GM21360 (cell line): ENCODE results near the gene RPTOR.

Experiments used
- ATAC-seq: cut with Tn5 transposase; IDR thresholded peaks from one replicate; pipeline ENCODE4 v1.9.1; 2021; ENCODE audit warnings: mild to moderate bottlenecking, moderate library complexity; ENCODE audit not compliant: unreplicated experiment

Gene RPTOR

DNA sequence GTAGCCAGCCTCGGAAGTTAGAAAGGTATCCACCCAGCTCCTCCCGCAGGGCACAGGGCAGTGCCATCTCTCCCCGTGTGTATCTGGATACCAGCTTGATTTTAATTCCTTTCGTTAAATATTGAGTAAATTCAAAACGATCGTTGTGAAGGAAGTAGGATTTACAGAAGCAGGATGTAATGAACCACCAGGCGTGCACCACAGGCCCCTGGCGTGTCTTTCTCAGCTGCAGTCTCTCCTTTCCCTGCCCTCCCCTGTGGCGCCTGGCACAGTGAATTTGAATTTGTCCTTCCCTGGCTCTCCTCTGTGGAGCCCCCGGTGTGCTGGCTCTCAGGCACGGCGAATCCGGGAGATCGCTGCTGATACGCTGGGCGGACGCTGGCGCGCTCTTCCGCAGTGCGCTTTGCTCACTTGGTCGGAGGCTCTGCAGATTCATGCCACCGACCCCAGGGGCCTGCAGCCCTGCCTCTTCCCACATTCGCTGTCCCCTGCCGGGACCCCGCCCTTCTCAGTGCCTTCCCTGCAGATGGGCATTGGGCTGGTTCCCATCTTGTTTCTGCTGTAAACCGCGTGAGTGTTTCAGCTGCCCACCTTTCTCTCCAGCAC is 164.6 kb downstream of the RPTOR start:
- ATAC-seq, result no peak

DNA sequence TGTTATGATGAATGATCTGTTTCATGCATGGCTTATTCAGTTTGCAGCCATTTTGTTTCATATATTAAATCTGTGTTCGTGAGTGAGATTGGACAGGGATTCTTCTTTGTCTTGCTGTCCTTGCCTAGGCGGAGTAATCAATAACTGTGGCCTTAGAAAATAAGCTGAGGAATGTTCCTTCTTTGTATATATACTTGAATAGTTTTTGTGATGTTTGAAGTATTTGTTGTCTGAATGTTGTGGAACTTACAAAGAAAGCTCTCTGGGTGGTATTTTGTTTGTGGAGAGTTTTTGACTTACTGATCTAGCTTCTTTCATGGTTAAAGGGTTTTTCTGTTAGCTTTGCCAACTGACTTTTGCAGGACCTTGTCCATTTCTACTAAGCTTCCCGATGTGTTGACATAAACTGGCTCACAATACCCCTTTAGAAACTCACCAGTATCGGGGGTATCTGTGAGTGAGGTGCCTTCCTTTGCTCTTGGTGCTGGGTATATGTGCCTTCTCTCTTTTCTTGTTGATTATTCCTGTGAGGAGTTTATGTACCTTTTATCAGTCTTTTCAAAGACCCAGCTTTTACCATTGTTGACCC is 166.2 kb downstream of the RPTOR start:
- no peak for ATAC-seq

DNA sequence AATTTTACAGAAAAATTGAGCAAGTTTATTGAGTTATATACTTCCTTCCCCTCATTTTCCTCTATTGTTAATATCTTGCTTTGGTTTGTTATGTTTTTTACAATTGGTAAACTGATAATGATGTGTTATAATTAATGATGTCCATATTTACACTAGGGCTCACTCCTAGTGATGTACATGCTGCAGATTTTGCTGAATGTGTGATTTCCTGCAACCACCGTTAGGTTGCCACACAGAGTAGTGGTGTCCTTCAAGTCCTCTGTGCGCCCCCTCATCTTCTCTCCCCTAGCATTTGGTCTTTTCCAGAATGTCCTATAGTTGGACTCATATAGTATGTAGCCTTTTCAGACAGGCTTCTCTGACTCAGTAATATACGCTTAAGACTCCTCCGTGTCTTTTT is 167.5 kb downstream of the RPTOR start:
- ATAC-seq, result no peak

DNA sequence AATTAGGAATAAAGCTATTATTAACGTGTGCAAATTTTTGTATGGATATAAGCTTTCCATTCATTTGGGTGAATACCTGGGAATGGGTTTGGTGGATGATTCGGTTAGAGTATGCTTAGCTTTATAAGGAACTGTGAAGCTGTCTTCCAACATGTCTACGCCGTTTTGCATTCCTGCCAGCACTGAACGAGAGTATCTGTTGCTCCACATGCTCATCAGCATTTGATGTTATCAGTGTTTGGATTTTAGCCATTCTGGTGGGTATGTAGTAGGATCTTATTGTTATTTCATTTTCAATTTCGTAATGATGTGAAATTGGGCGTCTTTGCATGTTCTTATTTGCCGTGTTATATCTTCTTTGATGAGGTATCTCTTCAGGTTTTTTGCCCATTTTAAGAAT is 168.0 kb downstream of the RPTOR start:
- no peak for ATAC-seq

DNA sequence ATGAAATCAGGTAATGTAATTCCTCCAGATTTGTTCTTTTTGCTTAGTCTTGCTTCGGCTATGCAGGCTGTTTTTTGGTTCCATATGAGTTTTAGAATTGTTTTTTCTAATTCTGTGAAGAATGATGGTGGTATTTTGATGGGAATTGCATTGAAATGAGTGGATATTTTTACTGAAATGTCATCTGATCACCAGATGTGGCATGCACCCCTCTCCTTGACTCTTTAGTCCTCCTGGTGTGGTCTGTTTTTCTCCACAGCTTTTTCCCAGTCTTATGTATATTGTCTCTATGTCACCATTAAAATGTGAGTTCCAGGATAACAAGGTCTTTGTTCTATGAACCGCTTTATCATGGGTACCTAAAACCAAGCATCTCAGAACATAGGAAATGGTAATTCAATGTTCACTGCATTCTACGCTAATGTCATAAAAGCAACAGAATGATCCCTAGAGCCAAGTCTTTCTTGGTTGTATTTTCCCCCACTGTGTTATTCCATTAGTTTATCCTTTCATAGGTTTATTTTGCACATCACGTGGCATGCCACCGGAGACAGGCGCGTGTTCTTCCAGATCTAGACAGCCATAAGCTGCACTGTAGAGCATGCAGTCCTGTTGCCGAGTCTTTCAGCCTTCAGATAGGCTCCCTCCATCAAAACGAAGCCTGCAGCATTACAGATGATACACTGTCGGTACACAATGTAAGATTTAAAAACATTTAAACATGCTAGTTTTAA is 172.5 kb downstream of the RPTOR start:
- ATAC-seq, result no peak

DNA sequence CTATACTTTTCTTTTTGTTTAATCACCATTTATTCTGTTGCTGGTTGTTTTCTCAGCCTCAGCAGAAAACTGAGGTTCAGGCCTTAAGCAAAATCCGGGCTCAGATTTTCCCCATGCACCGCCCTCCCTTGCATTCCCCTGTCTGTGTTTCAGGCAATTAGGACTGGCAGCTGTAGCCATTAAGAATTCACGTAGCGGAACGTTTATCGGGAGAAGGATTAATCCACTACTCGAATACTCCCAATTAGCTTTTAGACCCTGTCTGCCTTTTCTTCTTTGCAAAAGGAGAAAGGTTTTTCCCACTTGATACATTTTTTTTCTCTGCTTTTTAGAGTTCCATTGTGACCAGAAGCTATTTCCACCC is 173.1 kb downstream of the RPTOR start:
- no peak for ATAC-seq

DNA sequence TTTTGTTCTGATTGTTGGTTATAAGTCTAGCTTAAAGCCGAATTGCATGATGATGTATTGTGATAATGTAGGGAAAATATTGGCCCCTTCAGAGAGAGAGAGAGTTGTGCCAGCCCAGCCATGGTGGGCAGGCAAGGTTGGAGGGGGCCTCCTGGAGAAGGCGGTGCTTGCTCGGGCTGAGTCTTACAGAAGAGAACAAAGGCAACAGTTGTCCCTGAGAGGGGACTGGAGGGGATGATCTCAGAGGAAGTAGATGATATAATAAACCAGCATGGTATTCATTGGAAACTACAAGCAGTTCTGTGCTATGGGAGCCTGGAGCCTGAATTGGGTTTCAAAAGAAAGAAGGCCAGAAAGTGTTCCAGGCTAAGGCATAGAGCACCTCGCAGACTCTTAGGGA is 173.8 kb downstream of the RPTOR start:
- ATAC-seq, result no peak

DNA sequence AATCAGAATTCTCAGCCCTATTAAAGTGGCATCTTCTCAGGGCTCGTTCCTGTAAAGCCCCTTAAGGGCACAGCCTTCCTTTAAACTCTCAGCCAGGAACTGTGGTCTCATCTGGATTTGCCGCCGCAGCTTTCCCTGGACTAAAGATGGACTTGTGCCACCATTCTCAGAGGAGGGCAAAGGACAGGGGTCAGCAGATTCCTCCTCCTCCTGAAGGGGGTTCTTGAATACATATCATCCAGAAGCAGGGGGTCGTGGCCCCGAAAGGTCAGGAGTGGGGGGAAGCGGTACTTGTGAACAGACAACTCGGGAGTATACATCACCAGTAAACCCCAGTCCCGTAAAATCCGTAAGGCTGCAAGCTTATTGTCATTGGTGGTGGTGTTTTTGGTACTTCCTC is 174.8 kb downstream of the RPTOR start:
- no peak for ATAC-seq

DNA sequence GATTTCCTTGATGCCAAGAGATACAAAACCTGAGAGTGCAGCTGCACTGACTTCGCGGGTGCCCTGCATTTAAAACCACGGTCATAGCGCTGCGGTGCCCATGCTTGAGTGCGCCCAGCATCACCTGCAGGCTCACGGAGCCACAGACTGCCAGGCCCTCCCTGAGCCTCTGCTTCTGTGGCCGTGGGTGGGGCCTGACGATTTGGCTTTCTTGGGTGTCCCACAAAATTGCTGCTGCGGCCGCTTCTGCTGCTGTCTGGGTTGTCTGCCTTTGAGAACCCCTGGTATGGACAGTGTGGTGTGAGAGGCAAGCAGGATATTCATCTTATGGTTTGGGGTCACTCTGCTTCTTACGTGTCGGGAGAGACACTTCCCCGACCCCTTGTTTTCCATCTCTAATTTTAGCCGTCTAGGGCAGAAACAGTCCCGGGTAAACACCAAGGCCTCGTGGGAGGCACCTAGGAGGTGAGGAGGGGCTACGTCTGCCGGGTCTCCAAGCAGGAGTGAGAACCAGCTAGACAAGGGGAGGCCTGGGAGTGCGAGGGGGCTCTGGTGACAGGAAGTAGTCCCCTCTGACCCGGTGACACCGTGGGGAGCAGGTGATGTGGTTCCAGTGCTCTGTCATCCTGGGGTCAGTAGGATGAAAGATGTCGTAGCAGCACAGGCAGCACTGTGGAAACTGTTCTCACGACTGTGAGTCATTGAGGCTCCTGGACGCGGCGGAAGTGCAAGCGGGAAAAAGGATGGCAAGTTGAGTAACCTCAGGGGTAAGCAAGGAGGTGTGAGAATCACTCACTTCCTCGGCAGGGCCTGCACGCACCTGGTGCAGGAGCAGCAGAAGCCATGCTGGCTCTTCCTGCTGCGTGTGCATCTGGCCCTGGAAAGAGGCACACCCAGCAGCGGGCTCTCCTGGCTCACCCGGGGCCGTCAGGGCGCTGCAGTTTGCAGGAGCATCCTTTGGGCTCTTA is 176.3 kb downstream of the RPTOR start:
- no peak for ATAC-seq

DNA sequence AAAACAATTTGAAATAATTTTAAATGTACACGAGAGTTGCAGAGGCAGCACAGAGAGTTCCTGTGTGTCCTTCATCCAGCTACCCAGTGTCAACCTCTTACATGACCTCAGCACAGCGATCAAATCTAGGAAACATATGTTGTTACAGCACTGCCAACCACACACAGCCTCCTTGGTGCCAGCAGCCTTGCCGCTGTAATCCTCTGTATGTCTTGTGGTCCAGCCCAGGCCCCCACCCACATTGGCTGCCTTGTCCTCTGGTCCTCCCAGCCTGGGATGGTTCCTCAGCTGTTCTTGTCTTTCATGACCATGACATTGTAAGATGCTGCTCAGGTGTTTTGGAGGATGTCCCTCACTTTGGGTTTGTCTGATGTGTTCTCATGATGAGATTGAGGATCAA is 178.0 kb downstream of the RPTOR start:
- ATAC-seq, result no peak

DNA sequence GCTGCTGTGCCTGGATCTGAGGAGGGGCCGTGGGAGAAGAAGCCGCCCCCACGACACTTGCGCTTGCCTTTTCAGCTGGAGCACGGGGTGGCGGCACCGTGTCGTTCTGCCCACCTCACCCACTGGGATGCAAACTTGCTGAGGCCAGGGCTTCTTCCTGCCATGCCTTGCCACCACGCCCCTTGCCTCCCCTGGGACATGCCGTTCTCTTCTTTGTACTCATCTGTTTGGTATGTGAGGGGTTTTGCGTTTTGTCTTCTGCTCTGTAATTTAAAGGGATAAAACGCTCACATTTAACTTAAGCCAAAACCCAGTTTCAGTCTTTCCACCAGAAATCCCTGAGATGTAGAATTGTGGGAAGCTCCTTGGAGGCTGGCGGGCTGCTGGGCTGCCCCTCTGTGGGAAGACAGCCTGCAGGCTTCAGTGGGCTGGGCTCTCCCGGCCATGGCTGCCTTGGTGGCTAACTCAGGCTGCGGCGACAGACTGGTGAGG is 180.2 kb downstream of the RPTOR start:
- ATAC-seq, result no peak

DNA sequence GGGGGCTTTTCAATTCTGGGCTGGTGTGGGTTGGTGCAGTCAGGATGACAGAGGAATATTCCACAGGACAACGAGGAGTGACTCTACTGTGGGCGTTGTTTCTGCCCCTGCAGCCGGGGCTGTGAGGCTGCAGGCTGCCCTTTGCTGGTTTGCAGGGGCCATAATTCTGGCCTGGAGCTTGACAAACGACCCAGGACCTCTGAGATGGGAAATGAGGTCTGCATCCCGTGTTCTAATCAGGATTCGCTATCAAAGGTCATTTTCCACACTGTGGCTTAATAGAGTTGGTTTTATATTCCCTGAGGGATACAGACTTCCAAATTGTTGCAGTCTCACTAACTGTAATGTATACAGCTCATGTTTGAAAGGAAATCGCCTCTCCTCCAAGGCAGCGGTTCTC is 180.9 kb downstream of the RPTOR start:
- ATAC-seq, result no peak

DNA sequence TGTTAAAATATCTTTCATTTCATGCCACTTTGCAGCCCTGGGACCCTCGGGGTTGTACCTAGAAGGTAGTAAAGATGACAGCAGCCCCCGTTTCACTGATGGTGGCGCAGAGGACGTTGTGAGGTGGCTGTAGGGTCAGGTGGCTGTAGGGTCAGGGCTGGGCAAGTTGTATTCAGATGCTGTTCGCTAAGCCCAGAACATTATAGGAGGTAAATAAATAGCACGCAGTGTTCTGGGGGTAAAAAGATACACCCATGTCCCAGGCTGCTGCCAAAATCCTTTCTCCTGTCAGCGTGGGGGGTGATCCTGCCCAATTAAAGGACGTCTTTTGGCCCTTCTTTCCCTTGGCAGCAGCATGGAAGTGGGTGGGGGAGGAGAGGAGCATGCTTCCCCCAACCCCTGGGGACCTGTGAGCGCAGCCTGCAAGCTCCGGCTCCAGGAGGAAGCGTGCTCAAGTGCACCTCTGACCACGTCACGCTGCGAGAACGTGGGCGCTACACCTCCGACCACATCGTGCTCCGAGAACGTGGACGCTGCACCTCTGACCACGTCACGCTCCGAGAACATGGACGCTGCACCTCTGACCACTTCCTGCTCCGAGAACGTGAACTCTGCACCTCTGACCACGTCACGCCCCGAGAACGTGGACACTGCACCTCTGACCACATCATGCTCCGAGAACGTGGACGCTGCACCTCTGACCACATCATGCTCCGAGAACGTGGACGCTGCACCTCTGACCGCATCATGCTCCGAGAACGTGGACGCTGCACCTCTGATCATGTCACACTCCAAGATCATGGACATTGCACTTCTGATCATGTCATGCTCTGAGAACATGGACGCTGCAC is 182.1 kb downstream of the RPTOR start:
- no peak for ATAC-seq

DNA sequence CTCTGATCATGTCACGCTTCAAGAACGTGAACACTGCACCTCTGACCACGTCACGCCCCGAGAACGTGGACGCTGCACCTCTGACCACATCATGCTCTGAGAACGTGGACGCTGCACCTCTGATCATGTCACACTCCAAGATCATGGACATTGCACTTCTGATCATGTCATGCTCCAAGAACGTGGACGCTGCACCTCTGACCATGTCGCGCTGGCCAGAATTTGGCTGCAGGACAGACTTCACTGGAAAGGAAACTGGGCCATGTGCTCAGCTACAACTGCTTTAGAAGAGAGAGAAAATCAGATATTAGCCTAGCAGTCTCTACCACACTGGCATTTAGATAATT is 182.7 kb downstream of the RPTOR start:
- no peak for ATAC-seq

DNA sequence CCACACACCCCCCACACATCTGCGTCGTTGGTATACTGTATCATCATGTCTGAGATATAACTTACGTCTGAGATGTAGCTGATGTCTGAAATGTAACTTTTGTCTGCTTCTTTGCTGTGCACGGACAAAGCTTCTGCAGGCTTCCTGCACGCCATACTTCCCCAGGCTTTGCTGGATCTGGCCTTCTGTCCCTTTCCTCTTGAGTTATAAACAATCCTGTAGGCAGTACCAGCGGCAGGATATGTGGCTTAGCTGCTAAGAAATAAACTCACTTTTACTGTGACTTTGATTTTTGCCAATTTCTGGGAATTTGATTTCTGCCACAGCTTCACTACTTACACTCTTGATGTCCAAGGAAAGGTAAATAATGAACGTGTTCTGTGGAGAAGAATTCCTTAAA is 184.4 kb downstream of the RPTOR start:
- no peak for ATAC-seq

DNA sequence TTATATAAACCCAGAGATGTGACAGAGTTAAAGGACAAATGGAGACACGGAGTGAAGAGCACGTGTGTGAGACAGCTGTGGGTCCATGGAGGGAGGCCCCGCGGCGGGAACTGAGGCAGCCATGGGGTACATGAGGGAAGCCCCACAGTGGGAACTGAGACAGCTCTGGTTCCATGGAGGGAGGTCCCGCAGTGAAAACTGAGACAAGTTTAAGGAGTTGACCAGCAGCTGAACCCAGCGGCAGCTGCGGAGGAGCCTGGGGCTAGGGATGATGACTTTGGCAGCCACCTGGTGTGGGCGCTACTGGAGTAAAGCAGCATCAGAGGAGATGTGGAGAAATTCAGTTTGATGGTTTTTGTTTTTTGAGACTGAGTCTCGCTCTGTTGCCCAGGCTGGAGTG is 185.1 kb downstream of the RPTOR start:
- no peak for ATAC-seq

DNA sequence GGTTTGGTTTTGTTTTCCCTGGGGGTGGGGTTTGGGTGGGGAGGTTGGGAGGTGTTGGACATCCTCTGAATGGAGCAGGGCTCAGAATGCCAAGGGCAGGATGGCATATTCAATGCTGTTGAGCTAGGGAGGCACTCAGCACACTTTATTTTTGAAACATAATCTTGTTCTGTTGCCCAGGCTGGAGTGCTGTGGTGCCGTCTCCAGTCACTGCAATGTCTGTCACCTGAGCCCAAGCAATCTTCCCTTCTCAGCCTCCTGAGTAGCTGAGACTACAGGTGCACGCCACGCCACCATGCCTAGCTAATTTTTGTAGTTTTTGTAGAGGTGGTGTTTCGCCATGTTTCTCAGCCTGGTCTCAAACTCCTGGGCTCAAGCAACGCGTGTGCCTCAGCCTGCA is 186.1 kb downstream of the RPTOR start:
- no peak for ATAC-seq

DNA sequence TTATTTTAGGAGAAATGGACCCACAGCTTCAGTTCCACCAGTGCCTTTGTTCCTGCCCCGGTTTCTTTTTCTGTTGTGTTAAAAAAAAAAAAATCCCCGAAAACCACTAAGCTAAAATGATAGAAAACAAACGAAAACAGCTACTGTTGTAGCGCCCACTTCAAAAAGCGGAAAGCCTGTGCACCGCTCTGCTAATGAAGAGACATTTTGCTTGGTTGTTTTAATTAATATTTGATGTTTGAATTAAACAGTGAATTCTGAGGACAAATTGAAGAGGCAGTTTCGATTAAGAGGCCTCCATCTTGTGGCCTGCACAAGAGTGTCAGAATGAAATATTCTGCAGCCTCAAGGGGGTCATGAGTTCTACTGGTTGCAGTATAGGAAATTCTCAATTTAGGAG is 186.7 kb downstream of the RPTOR start:
- no peak for ATAC-seq

DNA sequence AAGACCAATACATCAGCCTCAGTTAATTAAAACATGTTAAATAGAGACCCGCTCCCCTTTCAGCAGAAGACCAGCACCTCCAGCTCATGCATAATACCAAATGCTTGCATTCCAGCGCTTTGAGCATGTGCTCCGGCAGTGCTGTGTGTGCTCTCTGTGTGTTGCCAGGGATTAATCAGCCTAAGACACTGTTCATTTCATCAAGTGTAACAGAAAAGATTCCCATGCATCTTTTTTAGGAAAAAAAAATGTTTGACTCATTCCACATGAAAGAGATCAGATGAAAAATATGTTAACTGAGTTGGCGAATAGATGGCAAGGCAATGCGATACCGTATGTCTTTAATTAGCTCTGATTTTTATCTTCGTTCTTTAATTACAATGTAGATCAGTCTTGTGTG is 187.6 kb downstream of the RPTOR start:
- no peak for ATAC-seq
